BLaER1 (cell line): ENCODE results near the gene PIGV.
"Not testable (repeated sequence)": the region's sequence is repeated elsewhere in the genome, so short reads cannot be mapped to it uniquely, and the experiment has no call there.

ENCODE experiments used
- H3K27ac ChIP-seq: shearing (Covaris generic); formaldehyde crosslinking; 2 replicates; pipeline ENCODE4 v1.8.1; 2022
- H3K27me3 ChIP-seq: shearing (Covaris generic); formaldehyde crosslinking; 2 replicates; pipeline ENCODE4 v1.8.1; 2022
- H3K36me3 ChIP-seq: shearing (Covaris generic); formaldehyde crosslinking; 2 replicates; pipeline ENCODE4 v1.8.1; 2022
- H3K4me1 ChIP-seq: shearing (Covaris generic); formaldehyde crosslinking; 2 replicates; pipeline ENCODE4 v1.8.1; 2022
- H3K4me2 ChIP-seq: shearing (Covaris generic); formaldehyde crosslinking; 2 replicates; pipeline ENCODE4 v1.8.1; 2022
- H3K4me3 ChIP-seq: shearing (Covaris generic); formaldehyde crosslinking; 2 replicates; pipeline ENCODE4 v1.8.1; 2022
- H3K9ac ChIP-seq: shearing (Covaris generic); formaldehyde crosslinking; 2 replicates; pipeline ENCODE4 v1.8.1; 2022
- H3K9me3 ChIP-seq: shearing (Covaris generic); formaldehyde crosslinking; 2 replicates; pipeline ENCODE4 v1.8.1; 2022
- H4K20me1 ChIP-seq: shearing (Covaris generic); formaldehyde crosslinking; 2 replicates; pipeline ENCODE4 v1.8.1; 2022
- Cebpa-rat ChIP-seq: shearing (Covaris generic); IDR thresholded peaks from 2 replicates; pipeline ENCODE4 v1.8.1; 2022

The PIGV gene

GRCh38 chr1:26790551-26790953 is 2.8 kb downstream of the PIGV start:
- no peak for TF ChIP-seq Cebpa-rat
- Histone ChIP-seq H3K27me3 (no peaks in the 10 kb centered on the region), H3K4me1 (peaks cover 62% of the 10 kb centered on the region), H3K36me3 (peaks cover 17% of the 10 kb centered on the region), H3K9ac (peak overlapping the region; percentile 12; the same call in 1 of the 2 replicates), H4K20me1 (no peaks in the 10 kb centered on the region), H3K4me3 (no peak overlapping the region), H3K9me3 (no peaks in the 10 kb centered on the region), H3K4me2 (peak overlapping the region; percentile 98), H3K27ac (no peak overlapping the region)

GRCh38 chr1:26791148-26791547 is 3.4 kb downstream of the PIGV start:
- Histone ChIP-seq H3K27me3 (no peaks in the 10 kb centered on the region), H3K27ac (no peak overlapping the region), H3K4me2 (peak overlapping the region; percentile 98), H3K9ac (peak overlapping the region; percentile 12; the same call in 1 of the 2 replicates), H3K4me1 (peaks cover 56% of the 10 kb centered on the region), H4K20me1 (no peaks in the 10 kb centered on the region), H3K4me3 (no peak overlapping the region), H3K9me3 (no peaks in the 10 kb centered on the region), H3K36me3 (peaks cover 17% of the 10 kb centered on the region)
- no peak for TF ChIP-seq Cebpa-rat

- H3K9ac ChIP-seq: peak overlapping the region; percentile 45; the same call in 1 of the 2 replicates
Observed at GRCh38 chr1:26791626-26792025, 3.9 kb downstream of the PIGV start.

GRCh38 chr1:26792924-26793323 is 5.2 kb downstream of the PIGV start:
- Histone ChIP-seq H4K20me1 (no peaks in the 10 kb centered on the region), H3K4me2 (no peak overlapping the region), H3K4me1 (peaks cover 53% of the 10 kb centered on the region), H3K36me3 (peaks cover 17% of the 10 kb centered on the region), H3K4me3 (no peak overlapping the region), H3K27ac (no peak overlapping the region), H3K27me3 (no peaks in the 10 kb centered on the region), H3K9me3 (no peaks in the 10 kb centered on the region), H3K9ac (no peak overlapping the region)
- TF ChIP-seq Cebpa-rat: no peak

More at GRCh38 chr1:26791626-26792025, 3.9 kb downstream of the PIGV start:
- no peak overlapping the region for H3K27ac ChIP-seq
- H3K27me3 ChIP-seq: no peaks in the 10 kb centered on the region
- H3K36me3 ChIP-seq: peaks cover 17% of the 10 kb centered on the region
- peaks cover 51% of the 10 kb centered on the region for H3K4me1 ChIP-seq
- no peaks in the 10 kb centered on the region for H3K9me3 ChIP-seq
- H3K4me3 ChIP-seq: no peak overlapping the region
- H3K4me2 ChIP-seq: peak overlapping the region; percentile 98
- no peaks in the 10 kb centered on the region for H4K20me1 ChIP-seq
- no peak for TF ChIP-seq Cebpa-rat

GRCh38 chr1:26794391-26794790 is 6.6 kb downstream of the PIGV start:
- Histone ChIP-seq H3K4me3 (no peak overlapping the region), H3K4me1 (peaks cover 44% of the 10 kb centered on the region), H3K9ac (no peak overlapping the region), H3K27me3 (no peaks in the 10 kb centered on the region), H3K4me2 (no peak overlapping the region), H4K20me1 (no peaks in the 10 kb centered on the region), H3K27ac (no peak overlapping the region), H3K9me3 (no peaks in the 10 kb centered on the region), H3K36me3 (peaks cover 17% of the 10 kb centered on the region)
- no peak for TF ChIP-seq Cebpa-rat

GRCh38 chr1:26797627-26798026 is 9.9 kb downstream of the PIGV start:
- H3K4me2 ChIP-seq: peak overlapping the region; percentile 70

GRCh38 chr1:26799479-26800142 is 11.9 kb downstream of the PIGV start:
- Histone ChIP-seq H3K9me3 (peaks cover 5% of the 10 kb centered on the region; the same call in 1 of the 2 replicates), H3K4me3 (no peak overlapping the region), H3K27me3 (no peaks in the 10 kb centered on the region), H3K36me3 (peaks cover 8% of the 10 kb centered on the region), H3K4me1 (peaks cover 19% of the 10 kb centered on the region), H4K20me1 (no peaks in the 10 kb centered on the region), H3K27ac (no peak overlapping the region), H3K9ac (no peak overlapping the region), H3K4me2 (no peak overlapping the region)
- no peak for TF ChIP-seq Cebpa-rat

More at GRCh38 chr1:26797627-26798026, 9.9 kb downstream of the PIGV start:
- Histone ChIP-seq H4K20me1 (no peaks in the 10 kb centered on the region), H3K36me3 (peaks cover 17% of the 10 kb centered on the region), H3K4me3 (no peak overlapping the region), H3K4me1 (peaks cover 19% of the 10 kb centered on the region), H3K9me3 (no peaks in the 10 kb centered on the region), H3K9ac (no peak overlapping the region), H3K27me3 (no peaks in the 10 kb centered on the region), H3K27ac (peak overlapping the region; percentile 0; the same call in 1 of the 2 replicates)
- no peak for TF ChIP-seq Cebpa-rat

- not testable (repeated sequence) for H3K27ac ChIP-seq, H3K4me1 ChIP-seq, H3K36me3 ChIP-seq, H4K20me1 ChIP-seq, H3K27me3 ChIP-seq, H3K9ac ChIP-seq, H3K4me3 ChIP-seq, H3K4me2 ChIP-seq
- H3K9me3 ChIP-seq: peaks cover 17% of the 10 kb centered on the region
Observed at GRCh38 chr1:26803932-26804331, 16.2 kb downstream of the PIGV start.

GRCh38 chr1:26810105-26810504 is 22.4 kb downstream of the PIGV start:
- H4K20me1 ChIP-seq, H3K4me1 ChIP-seq, H3K4me2 ChIP-seq, H3K4me3 ChIP-seq, H3K27me3 ChIP-seq, H3K9me3 ChIP-seq, H3K27ac ChIP-seq, H3K9ac ChIP-seq, H3K36me3 ChIP-seq: not testable (repeated sequence)

GRCh38 chr1:26811057-26811456 is 23.3 kb downstream of the PIGV start:
- Histone ChIP-seq H4K20me1 (no peaks in the 10 kb centered on the region), H3K4me3 (no peak overlapping the region), H3K27me3 (no peaks in the 10 kb centered on the region), H3K4me2 (no peak overlapping the region), H3K9me3 (no peaks in the 10 kb centered on the region), H3K4me1 (no peaks in the 10 kb centered on the region), H3K9ac (no peak overlapping the region), H3K27ac (no peak overlapping the region), H3K36me3 (no peaks in the 10 kb centered on the region)
- no peak for TF ChIP-seq Cebpa-rat

- TF ChIP-seq Cebpa-rat: no peak
- Histone ChIP-seq H3K4me2 (no peak overlapping the region), H4K20me1 (no peaks in the 10 kb centered on the region), H3K27ac (no peak overlapping the region), H3K36me3 (no peaks in the 10 kb centered on the region), H3K9me3 (no peaks in the 10 kb centered on the region), H3K9ac (no peak overlapping the region), H3K4me3 (no peak overlapping the region), H3K27me3 (no peaks in the 10 kb centered on the region), H3K4me1 (no peaks in the 10 kb centered on the region)
Observed at GRCh38 chr1:26811708-26812107, 24.0 kb downstream of the PIGV start.
